Fibroblast of villous mesenchyme (primary cell): ENCODE results near the gene CBFA2T3. TPM values are rescaled to one million over a fixed set of nuclear protein-coding genes. Genes with fewer than 3 reads are reported as not detected.

Source experiments
- DNase-seq: peaks from one replicate; pipeline ENCODE4 v3.0.0-alpha.2; 2010; ENCODE audit warnings: low read depth
- H3K4me3 ChIP-seq: 2 replicates; pipeline ENCODE4 v1.5.1; 2011; ENCODE audit warnings: low read depth, mild to moderate bottlenecking, low read length
- CTCF ChIP-seq: IDR thresholded peaks from 2 replicates; pipeline ENCODE4 v1.5.1; 2012; ENCODE audit warnings: low read depth, mild to moderate bottlenecking, low read length; ENCODE audit not compliant: insufficient read depth
- total RNA-seq: library from RNA; depleted of rRNA; stranded (reverse); fragments of >200 nt; gene quantifications from 2 replicates; pipeline ENCODE4 v1.2.3, GENCODE V29; 2012

The CBFA2T3 gene
- total RNA-seq, 1 donor, result not detected

GRCh38 chr16:88908307-88908706 lies 68.7 kb downstream of the CBFA2T3 start:
- DNase-seq, result no peak
- no peak overlapping the region for H3K4me3 ChIP-seq
- no peak for TF ChIP-seq CTCF

GRCh38 chr16:88907768-88908167 lies 69.2 kb downstream of the CBFA2T3 start:
- DNase-seq, result no peak
- H3K4me3 ChIP-seq, result no peak overlapping the region
- TF ChIP-seq CTCF, result no peak

GRCh38 chr16:88906535-88907105 lies 70.4 kb downstream of the CBFA2T3 start:
- no peak overlapping the region for H3K4me3 ChIP-seq
- TF ChIP-seq CTCF, result no peak
- DNase-seq, result no peak

GRCh38 chr16:88906020-88906419 lies 71.0 kb downstream of the CBFA2T3 start:
- H3K4me3 ChIP-seq, result no peak overlapping the region
- no peak for DNase-seq
- TF ChIP-seq CTCF, result no peak

GRCh38 chr16:88905563-88905962 lies 71.4 kb downstream of the CBFA2T3 start:
- H3K4me3 ChIP-seq, result no peak overlapping the region
- no peak for DNase-seq
- no peak for TF ChIP-seq CTCF

GRCh38 chr16:88904676-88905365 lies 72.2 kb downstream of the CBFA2T3 start:
- H3K4me3 ChIP-seq, result no peak overlapping the region
- DNase-seq, result no peak
- no peak for TF ChIP-seq CTCF
